Stimulated activated CD8-positive, alpha-beta memory T cell treated with anti-CD3 and anti-CD28 coated beads, Interleukin-15, amount 100 ng/mL, for 1 hour (primary cell): Measurements from ENCODE around the gene EEFSEC.

Experiments
- DNase-seq: peaks from one replicate; pipeline ENCODE4 v3.0.0-alpha.2; 2020; ENCODE audit warnings: low read depth

Gene EEFSEC

GRCh38 chr3:128394033-128394432 lies 240.8 kb downstream of the EEFSEC start:
- no peak for DNase-seq

- no peak for DNase-seq
Observed at GRCh38 chr3:128395046-128395445, 241.8 kb downstream of the EEFSEC start.

- DNase-seq = no peak
Observed at GRCh38 chr3:128395500-128396162, 242.3 kb downstream of the EEFSEC start.

- no peak for DNase-seq
Observed at GRCh38 chr3:128397484-128397883, 244.2 kb downstream of the EEFSEC start.

GRCh38 chr3:128398586-128398985 lies 245.3 kb downstream of the EEFSEC start:
- no peak for DNase-seq

GRCh38 chr3:128399221-128399915 lies 246.1 kb downstream of the EEFSEC start:
- DNase-seq = no peak

GRCh38 chr3:128400671-128401070 lies 247.4 kb downstream of the EEFSEC start:
- no peak for DNase-seq

- DNase-seq = no peak
Observed at GRCh38 chr3:128402319-128402718, 249.0 kb downstream of the EEFSEC start.

- no peak for DNase-seq
Observed at GRCh38 chr3:128402998-128403397, 249.7 kb downstream of the EEFSEC start.

- DNase-seq = no peak
Observed at GRCh38 chr3:128404276-128405068, 251.2 kb downstream of the EEFSEC start.

GRCh38 chr3:128405554-128406277 lies 252.4 kb downstream of the EEFSEC start:
- no peak for DNase-seq

- no peak for DNase-seq
Observed at GRCh38 chr3:128407247-128407646, 254.0 kb downstream of the EEFSEC start.

- DNase-seq = no peak
Observed at GRCh38 chr3:128408012-128408692, 254.9 kb downstream of the EEFSEC start.

- DNase-seq = no peak
Observed at GRCh38 chr3:128408693-128409623, 255.7 kb downstream of the EEFSEC start.

GRCh38 chr3:128409624-128410581 lies 256.6 kb downstream of the EEFSEC start:
- no peak for DNase-seq

GRCh38 chr3:128410669-128411573 lies 257.6 kb downstream of the EEFSEC start:
- DNase-seq = no peak

GRCh38 chr3:128411574-128412064 lies 258.3 kb downstream of the EEFSEC start:
- DNase-seq = no peak
